Breast epithelium (tissue), 4 donors: ENCODE measurements around the gene SCAMP5. TPM values are rescaled to one million over a fixed set of nuclear protein-coding genes. Genes with fewer than 3 reads are reported as not detected.

Experiments used
- DNase-seq, 2 donors: peaks; one replicate each; pipeline ENCODE4 v3.0.0-alpha.2; 2019; ENCODE audit warnings: low spot score in 2 of 2
- H3K27ac ChIP-seq, 2 donors: fragments of 200-600 bp; sonication (generic) in 1 of 2; one replicate each; pipeline ENCODE4 v1.5.1; 2016 to 2019; ENCODE audit warnings: mild to moderate bottlenecking in 1 of 2
- H3K27me3 ChIP-seq, 2 donors: fragments of 200-600 bp; sonication (generic) in 1 of 2; one replicate each; pipeline versions ENCODE4 v1.5.1 to v1.6.0; 2017 to 2019; ENCODE audit warnings: control low read depth in 1 of 2, mild to moderate bottlenecking in 1 of 2
- H3K36me3 ChIP-seq: fragments of 200-600 bp; one replicate; pipeline ENCODE4 v1.5.1; 2019
- H3K4me1 ChIP-seq, 2 donors: fragments of 200-600 bp; sonication (generic); one replicate each; pipeline ENCODE4 v1.5.1; 2016 to 2019; ENCODE audit warnings: control low read depth in 1 of 2
- H3K4me3 ChIP-seq, 3 donors: fragments of 200-600 bp; sonication (generic); 1 replicate in 2 of 3; 2 replicates in 1 of 3; pipeline ENCODE4 v1.5.1; 2016 to 2019; ENCODE audit warnings: mild to moderate bottlenecking in 3 of 3, moderate library complexity in 2 of 3
- H3K9me3 ChIP-seq, 2 donors: fragments of 200-600 bp; sonication (generic) in 1 of 2; one replicate each; pipeline ENCODE4 v1.5.1; 2016 to 2019; ENCODE audit warnings: control low read depth in 1 of 2
- POLR2A ChIP-seq: fragments of 450-650 bp; IDR thresholded peaks from one replicate; pipeline ENCODE4 v1.6.1; 2016; ENCODE audit warnings: antibody characterized with exemption, mild to moderate bottlenecking, moderate library complexity
- POLR2AphosphoS5 ChIP-seq, 3 donors: sonication (generic); formaldehyde crosslinking; IDR thresholded peaks; one replicate each; pipeline ENCODE4 v1.6.1; 2017; ENCODE audit warnings: antibody characterized with exemption in 3 of 3
- intact Hi-C: fragments of 100-400 bp; cut with DNase I; formaldehyde crosslinking; loops from one replicate; pipeline ENCODE4 v1.15.1; 2023; ENCODE audit warnings: low total_unique reads
- total RNA-seq, 3 donors: library from RNA; depleted of rRNA; stranded (reverse); fragments of >200 nt; gene quantifications; one replicate each; pipeline ENCODE4 v1.1.0, GENCODE V29; 2016
- TF ChIP-seq, protein P1 (sequence below), 3 donors: fragments of 450-650 bp; IDR thresholded peaks; one replicate each; pipeline ENCODE4 v1.5.1; 2016 to 2017; ENCODE audit warnings: antibody characterized with exemption in 3 of 3, mild to moderate bottlenecking in 3 of 3, moderate library complexity in 3 of 3

The SCAMP5 gene
- total RNA-seq, 3 donors from 2014 or later = 2.2 to 7.5 (median 4.5) TPM

DNA sequence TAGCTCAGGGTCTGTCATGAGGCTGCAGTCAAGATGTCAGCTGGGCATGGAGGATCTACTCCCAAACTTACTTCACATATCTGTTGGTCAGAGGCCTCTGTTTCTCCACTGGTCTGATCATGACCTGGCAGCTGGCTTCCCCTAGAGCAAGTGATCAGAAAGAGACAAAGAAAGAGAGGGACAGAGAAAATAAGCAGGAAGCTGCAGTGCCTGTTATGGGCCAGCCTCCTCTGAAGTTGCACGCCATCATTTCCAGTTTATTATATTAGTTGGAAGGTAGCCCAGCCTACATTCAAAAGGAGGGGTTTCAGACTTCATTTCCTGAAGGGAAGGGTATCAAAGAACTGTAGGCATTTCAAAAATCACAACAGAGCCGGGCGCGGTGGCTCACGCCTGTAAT, 33.7 kb upstream of the SCAMP5 start:
- Histone ChIP-seq H3K27me3 (no peaks in the 10 kb centered on the region), H3K27ac (no peak overlapping the region), H3K4me3 (no peak overlapping the region), H3K4me1 (peaks cover 0 to 4% of the 10 kb centered on the region in 2 donors), H3K9me3 (no peaks in the 10 kb centered on the region), H3K36me3 (no peaks in the 10 kb centered on the region)
- TF ChIP-seq, protein P1, sequence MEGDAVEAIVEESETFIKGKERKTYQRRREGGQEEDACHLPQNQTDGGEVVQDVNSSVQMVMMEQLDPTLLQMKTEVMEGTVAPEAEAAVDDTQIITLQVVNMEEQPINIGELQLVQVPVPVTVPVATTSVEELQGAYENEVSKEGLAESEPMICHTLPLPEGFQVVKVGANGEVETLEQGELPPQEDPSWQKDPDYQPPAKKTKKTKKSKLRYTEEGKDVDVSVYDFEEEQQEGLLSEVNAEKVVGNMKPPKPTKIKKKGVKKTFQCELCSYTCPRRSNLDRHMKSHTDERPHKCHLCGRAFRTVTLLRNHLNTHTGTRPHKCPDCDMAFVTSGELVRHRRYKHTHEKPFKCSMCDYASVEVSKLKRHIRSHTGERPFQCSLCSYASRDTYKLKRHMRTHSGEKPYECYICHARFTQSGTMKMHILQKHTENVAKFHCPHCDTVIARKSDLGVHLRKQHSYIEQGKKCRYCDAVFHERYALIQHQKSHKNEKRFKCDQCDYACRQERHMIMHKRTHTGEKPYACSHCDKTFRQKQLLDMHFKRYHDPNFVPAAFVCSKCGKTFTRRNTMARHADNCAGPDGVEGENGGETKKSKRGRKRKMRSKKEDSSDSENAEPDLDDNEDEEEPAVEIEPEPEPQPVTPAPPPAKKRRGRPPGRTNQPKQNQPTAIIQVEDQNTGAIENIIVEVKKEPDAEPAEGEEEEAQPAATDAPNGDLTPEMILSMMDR (IDR thresholded peaks at IDR 0.05) = no peak
- TF ChIP-seq POLR2AphosphoS5 (IDR thresholded peaks at IDR 0.05) (no peak), POLR2A (no peak)
- intact Hi-C loops = no loop called here
- DNase-seq = no peak

DNA sequence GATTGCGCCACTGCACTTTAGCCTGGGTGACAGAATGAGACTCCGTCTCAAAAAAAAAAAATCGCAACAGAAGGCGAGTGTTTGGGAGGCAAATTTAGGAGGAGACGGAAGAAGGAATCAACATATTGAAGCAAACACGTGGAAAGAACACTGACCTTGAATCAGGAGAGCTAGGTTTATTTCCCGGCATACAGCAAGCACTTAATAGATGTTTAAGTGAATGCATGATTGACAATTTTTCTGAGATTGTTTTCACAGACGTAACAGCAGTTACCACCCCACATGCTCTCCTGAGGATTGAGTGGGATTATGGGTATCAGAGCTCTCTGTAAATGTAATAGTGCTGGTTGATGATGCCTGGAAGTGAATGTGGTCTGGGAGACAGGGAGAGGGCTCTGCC, 33.1 kb upstream of the SCAMP5 start:
- Histone ChIP-seq H3K36me3 (no peaks in the 10 kb centered on the region), H3K27ac (no peak overlapping the region), H3K4me3 (no peak overlapping the region), H3K9me3 (no peaks in the 10 kb centered on the region), H3K27me3 (no peaks in the 10 kb centered on the region), H3K4me1 (peaks cover 0 to 3% of the 10 kb centered on the region in 2 donors)
- intact Hi-C loops = no loop called here
- DNase-seq = no peak
- TF ChIP-seq POLR2AphosphoS5 (IDR thresholded peaks at IDR 0.05) (no peak), POLR2A (no peak)
- TF ChIP-seq, protein P1 (IDR thresholded peaks at IDR 0.05) = no peak

DNA sequence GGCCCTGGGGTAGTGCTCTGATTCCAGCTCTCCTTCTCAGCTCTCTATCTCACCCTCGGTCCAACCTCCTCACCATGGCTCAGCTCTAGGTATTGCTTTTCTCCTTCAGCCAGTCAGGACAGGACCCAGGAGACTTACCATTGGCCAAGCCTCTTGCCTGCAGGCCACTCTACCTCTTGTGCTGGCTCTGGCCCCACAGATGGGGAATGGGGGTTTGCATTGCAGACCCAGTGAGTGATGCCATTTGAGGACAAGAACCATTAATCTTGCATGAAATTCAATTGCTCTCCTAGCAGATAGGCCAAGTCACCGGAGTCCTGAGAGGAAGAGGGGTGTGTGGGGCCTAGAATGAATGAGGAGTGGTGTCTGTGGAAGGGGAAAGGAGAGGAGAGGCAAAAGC, 32.7 kb upstream of the SCAMP5 start:
- Histone ChIP-seq H3K4me3 (no peak overlapping the region), H3K36me3 (no peaks in the 10 kb centered on the region)

DNA sequence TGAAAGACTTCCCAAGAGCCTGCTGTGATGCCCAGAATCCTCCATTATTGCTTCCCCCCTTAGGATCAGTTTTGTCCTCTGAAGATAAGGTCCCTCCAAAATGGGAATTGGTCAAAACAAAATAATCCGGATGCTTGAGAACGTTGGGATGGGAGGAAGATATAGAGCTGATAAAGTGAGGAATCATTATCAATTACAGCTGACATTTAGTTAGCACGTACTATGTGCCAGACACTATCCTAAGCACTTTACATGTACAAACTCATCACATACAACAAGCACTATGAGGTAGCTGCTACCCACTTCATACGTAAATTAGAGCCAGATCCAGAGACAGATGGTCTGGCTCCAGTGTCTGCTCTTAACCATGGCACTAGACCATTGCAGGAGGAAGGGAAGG, 32.1 kb upstream of the SCAMP5 start:
- Histone ChIP-seq H3K9me3 (no peaks in the 10 kb centered on the region), H3K4me1 (no peaks in the 10 kb centered on the region), H3K27me3 (no peaks in the 10 kb centered on the region), H3K36me3 (no peaks in the 10 kb centered on the region), H3K4me3 (no peak overlapping the region), H3K27ac (no peak overlapping the region)
- DNase-seq = no peak
- intact Hi-C loops = no loop called here
- TF ChIP-seq POLR2A = no peak
- TF ChIP-seq, protein P1 (IDR thresholded peaks at IDR 0.05) = no peak
- no peak for TF ChIP-seq POLR2AphosphoS5 (IDR thresholded peaks at IDR 0.05)

More for the DNA sequence above, 32.7 kb upstream of the SCAMP5 start:
- intact Hi-C loops = no loop called here
- Histone ChIP-seq H3K9me3 (no peaks in the 10 kb centered on the region), H3K27me3 (no peaks in the 10 kb centered on the region), H3K27ac (no peak overlapping the region), H3K4me1 (no peaks in the 10 kb centered on the region)
- DNase-seq = no peak
- TF ChIP-seq POLR2A (no peak), POLR2AphosphoS5 (IDR thresholded peaks at IDR 0.05) (no peak)
- TF ChIP-seq, protein P1 (IDR thresholded peaks at IDR 0.05) = no peak

DNA sequence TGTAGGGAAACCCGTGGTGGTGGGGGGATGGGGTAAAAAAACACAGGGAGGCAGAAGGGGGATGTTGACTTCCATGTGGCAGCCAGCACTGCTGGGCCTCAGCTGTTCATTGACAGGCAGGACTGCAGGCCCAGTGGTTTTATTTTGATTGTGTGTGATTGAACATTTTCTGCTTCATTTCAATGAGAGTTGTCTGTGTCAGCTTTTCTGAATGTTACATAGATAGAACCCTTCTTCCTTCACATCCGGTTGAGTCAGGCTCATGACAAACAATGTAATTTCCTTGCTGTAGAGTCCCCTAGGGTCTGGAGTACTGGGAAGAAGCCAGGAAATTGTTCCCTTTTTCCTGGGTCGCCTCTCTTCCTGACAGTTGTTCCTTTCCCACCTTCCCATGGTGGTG, 30.6 kb upstream of the SCAMP5 start:
- H3K9me3 ChIP-seq = no peaks in the 10 kb centered on the region
- DNase-seq = no peak
- peak overlapping the region in 1 of 2 donors; percentile 32 for H3K27ac ChIP-seq
- no peaks in the 10 kb centered on the region for H3K27me3 ChIP-seq
- intact Hi-C loops = loop anchor here (2.0 kb wide), 1 partner anchor 64 kb away; no protein-coding TSS in a partner anchor
- H3K4me3 ChIP-seq = no peak overlapping the region
- TF ChIP-seq POLR2AphosphoS5 (IDR thresholded peaks at IDR 0.05) = no peak
- TF ChIP-seq POLR2A = no peak
- TF ChIP-seq, protein P1 (IDR thresholded peaks at IDR 0.05) = no peak
- H3K4me1 ChIP-seq = no peaks in the 10 kb centered on the region
- no peaks in the 10 kb centered on the region for H3K36me3 ChIP-seq
